HepG2 (cell line): ENCODE results near the gene GUK1. TPM values are rescaled to one million over a fixed set of nuclear protein-coding genes. Genes with fewer than 3 reads are reported as not detected.

Experiments
- ARHGAP35 ChIP-seq: sonication (generic); formaldehyde crosslinking; IDR thresholded peaks from 2 replicates; pipeline ENCODE4 v1.9.0; 2022; ENCODE audit warnings: mild to moderate bottlenecking, inconsistent platforms, moderate library complexity, missing genetic modification reagents, borderline replicate concordance
- FOXP1 ChIP-seq, 2 experiments: fragments of 450-650 bp in 1 of 2; IDR thresholded peaks; 2 replicates each; pipeline ENCODE4 v1.6.1; 2017 to 2018; ENCODE audit warnings: antibody characterized with exemption in 1 of 2
- GTF3A ChIP-seq: sonication (generic); formaldehyde crosslinking; conservative IDR thresholded peaks from 2 replicates; pipeline ENCODE4 v1.4.0; 2020; ENCODE audit warnings: mild to moderate bottlenecking, missing genetic modification reagents
- MEIS1 ChIP-seq: sonication (generic); formaldehyde crosslinking; IDR thresholded peaks from 2 replicates; pipeline ENCODE4 v1.9.0; 2021; ENCODE audit warnings: mild to moderate bottlenecking, missing genetic modification reagents, moderate library complexity, borderline replicate concordance
- MEIS2 ChIP-seq: sonication (generic); formaldehyde crosslinking; IDR thresholded peaks from 2 replicates; pipeline ENCODE4 v1.9.0; 2021; ENCODE audit warnings: mild to moderate bottlenecking, missing genetic modification reagents
- NR2F1 ChIP-seq, 2 experiments: fragments of 450-650 bp in 1 of 2; formaldehyde crosslinking in 1 of 2; IDR thresholded peaks; 2 replicates each; pipeline versions ENCODE4 v1.5.0 to v1.6.1; 2016 to 2020; ENCODE audit warnings: mild to moderate bottlenecking in 1 of 2, missing compliant biosample characterization in 1 of 2, missing genetic modification reagents in 1 of 2, moderate library complexity in 1 of 2
- POGZ ChIP-seq: sonication (generic); formaldehyde crosslinking; IDR thresholded peaks from 2 replicates; pipeline ENCODE4 v1.4.0; 2020; ENCODE audit warnings: mild to moderate bottlenecking, missing genetic modification reagents
- ZNF746 ChIP-seq: sonication (generic); formaldehyde crosslinking; IDR thresholded peaks from 2 replicates; pipeline ENCODE4 v1.8.0; 2022; ENCODE audit warnings: mild to moderate bottlenecking, missing genetic modification reagents
- polyA plus RNA-seq, 8 experiments: library from polyadenylated mRNA; depleted of rRNA in 3 of 8; stranded (reverse) in 7 of 8; unstranded in 1 of 8; fragments of >200 nt; fragmentation: Illumina TruSeq in 4 of 8; extraction: Trizol in 4 of 8; gene quantifications; 2 replicates each; pipeline versions ENCODE4 v1.2.1 to v1.2.3, GENCODE V29; 2011 to 2016; ENCODE audit warnings: low read depth in 4 of 8, missing spikeins in 1 of 8, mixed read lengths in 1 of 8; ENCODE audit not compliant: insufficient read depth in 1 of 8
- total RNA-seq, 5 experiments: library from RNA; depleted of rRNA; stranded (reverse); fragments of >200 nt; fragmentation: Illumina TruSeq; extraction: Trizol; gene quantifications; 2 replicates each; pipeline ENCODE4 v1.2.3, GENCODE V29; 2016; ENCODE audit warnings: low read depth in 1 of 5
- TF ChIP-seq, protein P1 (sequence below): sonication (generic); formaldehyde crosslinking; IDR thresholded peaks from 2 replicates; pipeline ENCODE4 v1.4.0; 2020; ENCODE audit warnings: mild to moderate bottlenecking, low read depth, missing genetic modification reagents
- TF ChIP-seq, protein P2 (sequence below): sonication (generic); formaldehyde crosslinking; IDR thresholded peaks from 2 replicates; pipeline ENCODE4 v1.4.0; 2020; ENCODE audit warnings: mild to moderate bottlenecking, missing genetic modification reagents
- TF ChIP-seq, protein P3 (sequence below): sonication (generic); formaldehyde crosslinking; IDR thresholded peaks from 2 replicates; pipeline ENCODE4 v1.4.0; 2020; ENCODE audit warnings: mild to moderate bottlenecking, missing genetic modification reagents
- TF ChIP-seq, protein P4 (sequence below): sonication (generic); formaldehyde crosslinking; IDR thresholded peaks from 2 replicates; pipeline ENCODE4 v1.4.0; 2020; ENCODE audit warnings: mild to moderate bottlenecking, low read depth, missing genetic modification reagents

GUK1 gene
- total and polyA plus RNA-seq, 2 of the 13 experiments (the other 11 are each of a cell fraction or from before 2014, with no cell fraction given) = 116 to 154 TPM

DNA sequence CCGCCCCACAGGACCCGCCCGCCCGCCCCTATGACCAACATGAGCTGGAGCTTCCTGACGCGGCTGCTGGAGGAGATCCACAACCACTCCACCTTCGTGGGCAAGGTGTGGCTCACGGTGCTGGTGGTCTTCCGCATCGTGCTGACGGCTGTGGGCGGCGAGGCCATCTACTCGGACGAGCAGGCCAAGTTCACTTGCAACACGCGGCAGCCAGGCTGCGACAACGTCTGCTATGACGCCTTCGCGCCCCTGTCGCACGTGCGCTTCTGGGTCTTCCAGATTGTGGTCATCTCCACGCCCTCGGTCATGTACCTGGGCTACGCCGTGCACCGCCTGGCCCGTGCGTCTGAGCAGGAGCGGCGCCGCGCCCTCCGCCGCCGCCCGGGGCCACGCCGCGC lies 17.6 kb downstream of the GUK1 start (continued):
- TF ChIP-seq POGZ (CRISPR knock-in tag) = no peak
- TF ChIP-seq MEIS2 (CRISPR knock-in tag) = no peak
- TF ChIP-seq ARHGAP35 (CRISPR knock-in tag) = no peak
- no peak for TF ChIP-seq ZNF746 (CRISPR knock-in tag)
- TF ChIP-seq, protein P1, sequence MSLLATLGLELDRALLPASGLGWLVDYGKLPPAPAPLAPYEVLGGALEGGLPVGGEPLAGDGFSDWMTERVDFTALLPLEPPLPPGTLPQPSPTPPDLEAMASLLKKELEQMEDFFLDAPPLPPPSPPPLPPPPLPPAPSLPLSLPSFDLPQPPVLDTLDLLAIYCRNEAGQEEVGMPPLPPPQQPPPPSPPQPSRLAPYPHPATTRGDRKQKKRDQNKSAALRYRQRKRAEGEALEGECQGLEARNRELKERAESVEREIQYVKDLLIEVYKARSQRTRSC (CRISPR knock-in tag) = no peak
- TF ChIP-seq FOXP1 (IDR thresholded peaks at IDR 0.05) = no peak
- no peak for TF ChIP-seq FOXP1 (CRISPR knock-in tag; IDR thresholded peaks at IDR 0.05)
- TF ChIP-seq, protein P2, sequence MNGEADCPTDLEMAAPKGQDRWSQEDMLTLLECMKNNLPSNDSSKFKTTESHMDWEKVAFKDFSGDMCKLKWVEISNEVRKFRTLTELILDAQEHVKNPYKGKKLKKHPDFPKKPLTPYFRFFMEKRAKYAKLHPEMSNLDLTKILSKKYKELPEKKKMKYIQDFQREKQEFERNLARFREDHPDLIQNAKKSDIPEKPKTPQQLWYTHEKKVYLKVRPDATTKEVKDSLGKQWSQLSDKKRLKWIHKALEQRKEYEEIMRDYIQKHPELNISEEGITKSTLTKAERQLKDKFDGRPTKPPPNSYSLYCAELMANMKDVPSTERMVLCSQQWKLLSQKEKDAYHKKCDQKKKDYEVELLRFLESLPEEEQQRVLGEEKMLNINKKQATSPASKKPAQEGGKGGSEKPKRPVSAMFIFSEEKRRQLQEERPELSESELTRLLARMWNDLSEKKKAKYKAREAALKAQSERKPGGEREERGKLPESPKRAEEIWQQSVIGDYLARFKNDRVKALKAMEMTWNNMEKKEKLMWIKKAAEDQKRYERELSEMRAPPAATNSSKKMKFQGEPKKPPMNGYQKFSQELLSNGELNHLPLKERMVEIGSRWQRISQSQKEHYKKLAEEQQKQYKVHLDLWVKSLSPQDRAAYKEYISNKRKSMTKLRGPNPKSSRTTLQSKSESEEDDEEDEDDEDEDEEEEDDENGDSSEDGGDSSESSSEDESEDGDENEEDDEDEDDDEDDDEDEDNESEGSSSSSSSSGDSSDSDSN = no peak
- TF ChIP-seq, protein P3, sequence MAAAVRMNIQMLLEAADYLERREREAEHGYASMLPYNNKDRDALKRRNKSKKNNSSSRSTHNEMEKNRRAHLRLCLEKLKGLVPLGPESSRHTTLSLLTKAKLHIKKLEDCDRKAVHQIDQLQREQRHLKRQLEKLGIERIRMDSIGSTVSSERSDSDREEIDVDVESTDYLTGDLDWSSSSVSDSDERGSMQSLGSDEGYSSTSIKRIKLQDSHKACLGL (CRISPR knock-in tag) = no peak
- no peak for TF ChIP-seq GTF3A (CRISPR knock-in tag)
- TF ChIP-seq, protein P4, sequence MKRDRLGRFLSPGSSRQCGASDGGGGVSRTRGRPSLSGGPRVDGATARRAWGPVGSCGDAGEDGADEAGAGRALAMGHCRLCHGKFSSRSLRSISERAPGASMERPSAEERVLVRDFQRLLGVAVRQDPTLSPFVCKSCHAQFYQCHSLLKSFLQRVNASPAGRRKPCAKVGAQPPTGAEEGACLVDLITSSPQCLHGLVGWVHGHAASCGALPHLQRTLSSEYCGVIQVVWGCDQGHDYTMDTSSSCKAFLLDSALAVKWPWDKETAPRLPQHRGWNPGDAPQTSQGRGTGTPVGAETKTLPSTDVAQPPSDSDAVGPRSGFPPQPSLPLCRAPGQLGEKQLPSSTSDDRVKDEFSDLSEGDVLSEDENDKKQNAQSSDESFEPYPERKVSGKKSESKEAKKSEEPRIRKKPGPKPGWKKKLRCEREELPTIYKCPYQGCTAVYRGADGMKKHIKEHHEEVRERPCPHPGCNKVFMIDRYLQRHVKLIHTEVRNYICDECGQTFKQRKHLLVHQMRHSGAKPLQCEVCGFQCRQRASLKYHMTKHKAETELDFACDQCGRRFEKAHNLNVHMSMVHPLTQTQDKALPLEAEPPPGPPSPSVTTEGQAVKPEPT (CRISPR knock-in tag) = no peak
- no peak for TF ChIP-seq NR2F1 (CRISPR knock-in tag; IDR thresholded peaks at IDR 0.05)
- TF ChIP-seq MEIS1 = no peak
